H9 (cell line): ENCODE results near the gene CFAP65. TPM values are rescaled to one million over a fixed set of nuclear protein-coding genes. Genes with fewer than 3 reads are reported as not detected.

ENCODE experiments used
- DNase-seq: peaks from one replicate; pipeline ENCODE4 v3.0.0-alpha.2; 2017
- H2AFZ ChIP-seq: one replicate; pipeline ENCODE4 v1.6.1; 2013; ENCODE audit warnings: mild to moderate bottlenecking, low read length, control low read depth, moderate library complexity
- H2AK5ac ChIP-seq: 2 replicates; pipeline ENCODE4 v1.6.1; 2013; ENCODE audit warnings: low read length, control low read depth, mixed read lengths; ENCODE audit not compliant: insufficient read length
- H2BK120ac ChIP-seq: one replicate; pipeline ENCODE4 v1.6.1; 2013; ENCODE audit warnings: low read depth, mild to moderate bottlenecking, low read length, control low read depth, inconsistent platforms; ENCODE audit not compliant: poor library complexity, severe bottlenecking
- H2BK12ac ChIP-seq: 2 replicates; pipeline ENCODE4 v1.6.1; 2013; ENCODE audit warnings: low read length, control low read depth, mixed read lengths, low read depth; ENCODE audit not compliant: insufficient read length
- H2BK15ac ChIP-seq: 2 replicates; pipeline ENCODE4 v1.6.1; 2013; ENCODE audit warnings: low read depth, low read length, control low read depth
- H2BK20ac ChIP-seq: one replicate; pipeline ENCODE4 v1.6.1; 2013; ENCODE audit warnings: low read depth, mild to moderate bottlenecking, low read length, control low read depth, inconsistent platforms; ENCODE audit not compliant: poor library complexity, severe bottlenecking
- H2BK5ac ChIP-seq: 2 replicates; pipeline ENCODE4 v1.6.1; 2013; ENCODE audit warnings: low read length, control low read depth, mixed read lengths; ENCODE audit not compliant: insufficient read length
- H3K14ac ChIP-seq: 2 replicates; pipeline ENCODE4 v1.6.1; 2013; ENCODE audit warnings: low read length, control low read depth; ENCODE audit not compliant: insufficient read depth
- H3K18ac ChIP-seq: 2 replicates; pipeline ENCODE4 v1.6.1; 2013; ENCODE audit warnings: low read depth, mild to moderate bottlenecking, mixed read lengths, low read length, control low read depth; ENCODE audit not compliant: insufficient read length
- H3K23ac ChIP-seq: 2 replicates; pipeline ENCODE4 v1.6.1; 2013; ENCODE audit warnings: low read length, control low read depth, mixed read lengths, low read depth; ENCODE audit not compliant: insufficient read length
- H3K23me2 ChIP-seq: 2 replicates; pipeline ENCODE4 v1.6.1; 2013; ENCODE audit warnings: low read depth, mild to moderate bottlenecking, mixed read lengths, low read length, control low read depth; ENCODE audit not compliant: insufficient read length, poor library complexity, severe bottlenecking
- H3K27ac ChIP-seq: 2 replicates; pipeline ENCODE4 v1.5.1; 2013; ENCODE audit warnings: low read length, control low read depth, mixed read lengths, low read depth; ENCODE audit not compliant: insufficient read length
- H3K27me3 ChIP-seq: 2 replicates; pipeline ENCODE4 v1.6.1; 2013; ENCODE audit warnings: low read length, control low read depth, inconsistent platforms; ENCODE audit not compliant: insufficient read depth
- H3K4ac ChIP-seq: 2 replicates; pipeline ENCODE4 v1.6.1; 2013; ENCODE audit warnings: low read depth, mild to moderate bottlenecking, control low read depth, inconsistent platforms, low read length, moderate library complexity
- H3K4me1 ChIP-seq: 2 replicates; pipeline ENCODE4 v1.6.1; 2013; ENCODE audit warnings: low read length, control low read depth, inconsistent platforms; ENCODE audit not compliant: insufficient read depth
- H3K4me2 ChIP-seq: 2 replicates; pipeline ENCODE4 v1.6.1; 2013; ENCODE audit warnings: low read length, control low read depth, mixed read lengths; ENCODE audit not compliant: insufficient read length, insufficient read depth
- H3K56ac ChIP-seq: 2 replicates; pipeline ENCODE4 v1.6.1; 2013; ENCODE audit warnings: low read depth, mild to moderate bottlenecking, mixed read lengths, low read length, control low read depth; ENCODE audit not compliant: insufficient read length
- H3K79me1 ChIP-seq: 2 replicates; pipeline ENCODE4 v1.6.1; 2013; ENCODE audit warnings: low read depth, mild to moderate bottlenecking, moderate library complexity, low read length, control low read depth, inconsistent platforms; ENCODE audit not compliant: insufficient read depth, poor library complexity, severe bottlenecking
- H3K79me2 ChIP-seq: 2 replicates; pipeline ENCODE4 v1.6.1; 2013; ENCODE audit warnings: low read length, control low read depth, inconsistent platforms; ENCODE audit not compliant: insufficient read depth
- H3K9ac ChIP-seq: 2 replicates; pipeline ENCODE4 v1.6.1; 2013; ENCODE audit warnings: low read length, control low read depth, mixed read lengths; ENCODE audit not compliant: insufficient read length; ENCODE audit errors: extremely low read depth
- H3K9me3 ChIP-seq: one replicate; pipeline ENCODE4 v1.6.1; 2013; ENCODE audit warnings: low read depth, low read length, inconsistent platforms; ENCODE audit not compliant: control insufficient read depth
- H3T11ph ChIP-seq: one replicate; pipeline ENCODE4 v1.6.1; 2013; ENCODE audit warnings: mild to moderate bottlenecking, low read length, control low read depth, inconsistent platforms
- H4K20me1 ChIP-seq: one replicate; pipeline ENCODE4 v1.6.1; 2013; ENCODE audit not compliant: control insufficient read depth, insufficient read length, insufficient read depth
- H4K5ac ChIP-seq: 2 replicates; pipeline ENCODE4 v1.6.1; 2013; ENCODE audit warnings: low read depth, mild to moderate bottlenecking, mixed read lengths, low read length, control low read depth; ENCODE audit not compliant: insufficient read length
- H4K8ac ChIP-seq: replicated peaks from 2 replicates; pipeline ENCODE4 v1.6.1; 2013; ENCODE audit warnings: low read length, control low read depth, mixed read lengths, low read depth; ENCODE audit not compliant: insufficient read length
- H4K91ac ChIP-seq: 2 replicates; pipeline ENCODE4 v1.6.1; 2013; ENCODE audit warnings: low read depth, mild to moderate bottlenecking, moderate library complexity, mixed read lengths, low read length, control low read depth; ENCODE audit not compliant: insufficient read length
- H3K27ac Mint-ChIP-seq, 3 experiments: 2 replicates in 2 of 3; 3 replicates in 1 of 3; pipeline ENCODE4 v1.8.0; 2020 to 2021; ENCODE audit warnings: mixed read lengths in 3 of 3, mild to moderate bottlenecking in 1 of 3, moderate library complexity in 1 of 3
- H3K27me3 Mint-ChIP-seq: 2 replicates; pipeline ENCODE4 v1.8.0; 2021; ENCODE audit warnings: low read depth, mild to moderate bottlenecking, moderate library complexity, mixed read lengths
- H3K36me3 Mint-ChIP-seq, 3 experiments: 2 replicates in 2 of 3; 3 replicates in 1 of 3; pipeline ENCODE4 v1.8.0; 2020 to 2021; ENCODE audit warnings: low read depth in 3 of 3, mixed read lengths in 3 of 3; ENCODE audit not compliant: insufficient read depth in 1 of 3
- H3K4me1 Mint-ChIP-seq, 2 experiments: 2 replicates each; pipeline ENCODE4 v1.8.0; 2020; ENCODE audit warnings: mixed read lengths in 2 of 2
- H3K4me3 Mint-ChIP-seq, 2 experiments: 2 replicates in 1 of 2; 3 replicates in 1 of 2; pipeline ENCODE4 v1.8.0; 2020 to 2021; ENCODE audit warnings: mild to moderate bottlenecking in 2 of 2, mixed read lengths in 2 of 2, moderate library complexity in 1 of 2
- H3K9me3 Mint-ChIP-seq, 2 experiments: 2 replicates in 1 of 2; 3 replicates in 1 of 2; pipeline ENCODE4 v1.8.0; 2020; ENCODE audit warnings: mild to moderate bottlenecking in 2 of 2, mixed read lengths in 2 of 2, moderate library complexity in 1 of 2
- CTCF ChIP-seq: fragments of 200-600 bp; sonication (generic); conservative IDR thresholded peaks from 3 replicates; pipeline ENCODE4 v1.8.0; 2021; ENCODE audit warnings: antibody characterized with exemption, mild to moderate bottlenecking
- WGBS: extraction: QIAGEN DNeasy Blood & Tissue Kit; methylation state at CpG from one replicate; pipeline ENCODE4 v1.1.7; 2013; ENCODE audit warnings: missing lambda C conversion rate, low lambda C conversion rate, mixed read lengths; ENCODE audit not compliant: insufficient read length; ENCODE audit errors: extremely low coverage; 5-methylcytosine and 5-hydroxymethylcytosine counted together
- total RNA-seq: library from RNA; stranded (reverse); gene quantifications from 2 replicates; pipeline ENCODE4 v1.2.1, GENCODE V29; 2021

Gene CFAP65
- total RNA-seq, 1 experiment from 2014 or later: 0.20 TPM

GRCh38 chr2:219002395-219003266, 38.7 kb downstream of the CFAP65 start:
- peaks cover 10% of the 10 kb centered on the region for H3K23me2 ChIP-seq
- no peak overlapping the region for H2BK20ac ChIP-seq
- H3T11ph ChIP-seq: no peak overlapping the region
- H3K56ac ChIP-seq: no peak overlapping the region
- no peak overlapping the region for H3K27ac Mint-ChIP-seq
- no peak overlapping the region for H3K4ac ChIP-seq
- H2BK5ac ChIP-seq: no peak overlapping the region
- peak; percentile 71 for TF ChIP-seq CTCF
- no peak overlapping the region for H3K9ac ChIP-seq
- no peaks in the 10 kb centered on the region for H3K79me2 ChIP-seq
- H3K36me3 Mint-ChIP-seq: no peaks in the 10 kb centered on the region; a peak in 1 of 7 replicates
- H3K9me3 Mint-ChIP-seq: no peaks in the 10 kb centered on the region
- no CpG with 5 or more reads among the region's 72 CpGs for WGBS
- H2BK120ac ChIP-seq: no peak overlapping the region
- peak overlapping the region; percentile 72 to 87 for H3K4me3 Mint-ChIP-seq
- peaks cover 9% of the 10 kb centered on the region; the same call in 1 of the 2 replicates for H3K4me1 ChIP-seq
- no peak overlapping the region for H2BK15ac ChIP-seq
- peaks cover 30 to 36% of the 10 kb centered on the region in 2 experiments for H3K4me1 Mint-ChIP-seq
- H4K20me1 ChIP-seq: no peaks in the 10 kb centered on the region
- no peak overlapping the region for H2AFZ ChIP-seq
- H3K79me1 ChIP-seq: no peaks in the 10 kb centered on the region
- no peak overlapping the region for H3K14ac ChIP-seq
- no peak overlapping the region for H2BK12ac ChIP-seq
- no peak overlapping the region for H2AK5ac ChIP-seq
- no peak overlapping the region for H3K23ac ChIP-seq
- no peak overlapping the region for H3K18ac ChIP-seq
- peak; percentile 92 for DNase-seq
- H3K27ac ChIP-seq: no peak overlapping the region
- H3K27me3 ChIP-seq: peaks cover 62% of the 10 kb centered on the region
- H3K4me2 ChIP-seq: peak overlapping the region; percentile 36
- H3K9me3 ChIP-seq: no peaks in the 10 kb centered on the region
- no peak overlapping the region for H4K8ac ChIP-seq
- peaks cover 99% of the 10 kb centered on the region for H3K27me3 Mint-ChIP-seq
- no peak overlapping the region for H4K5ac ChIP-seq
- no peak overlapping the region for H4K91ac ChIP-seq
